HCT116 (cell line): ENCODE measurements around the gene KBTBD3. TPM values are rescaled to one million over a fixed set of nuclear protein-coding genes. Genes with fewer than 3 reads are reported as not detected.

Source experiments
- ATAC-seq: fragments of 200-7000 bp; cut with Tn5 transposase; 2 replicates; pipeline ENCODE4 v1.9.1; 2020; ENCODE audit warnings: mild to moderate bottlenecking, moderate library complexity
- BruUV-seq: library from RNA; stranded (reverse); fragments of 400-500 nt; replicated peaks from 2 replicates; lab custom pipeline; 2021; lab: Mats Ljungman, UMichigan
- CTCF ChIA-PET: fragments of 300-600 bp; sonication (Branson Sonifier 250); formaldehyde crosslinking; loops from one replicate; lab custom pipeline; 2021; ENCODE audit warnings: antibody characterized with exemption; lab: Charles Lee
- POLR2A ChIA-PET: fragments of 300-600, 350-600 bp; sonication (Branson Sonifier 250); formaldehyde crosslinking; loops from one replicate; lab custom pipeline; 2021; ENCODE audit warnings: antibody characterized with exemption; lab: Charles Lee
- RAD21 ChIA-PET, 2 experiments: fragments of 300-600 bp; sonication (Branson Sonifier 250); formaldehyde crosslinking; loops; one replicate each; lab custom pipeline; 2023; ENCODE audit warnings: low total read pairs in 2 of 2; ENCODE audit not compliant: uncharacterized antibody in 2 of 2, unreplicated experiment in 2 of 2, low non-redundant PET in 1 of 2; lab: Charles Lee
- DNase-seq: peaks from one replicate; pipeline ENCODE4 v3.0.0-alpha.2; 2010; ENCODE audit warnings: low read depth, low spot score
- H2AFZ ChIP-seq: fragments of 200-600 bp; shearing (Covaris generic), sonication (generic); 2 replicates; pipeline ENCODE4 v1.6.1; 2017; ENCODE audit warnings: low read depth, mixed run types, mixed read lengths, antibody characterized with exemption, low read length; ENCODE audit not compliant: poor library complexity, severe bottlenecking
- H3K27ac ChIP-seq: 2 replicates; pipeline ENCODE4 v1.5.1; 2012; ENCODE audit warnings: low read depth, low read length
- H3K27me3 ChIP-seq: fragments of 200-600 bp; sonication (generic); 2 replicates; pipeline ENCODE4 v1.6.1; 2016; ENCODE audit warnings: mixed run types, low read length, mixed read lengths; ENCODE audit not compliant: insufficient read depth
- H3K36me3 ChIP-seq, 2 experiments: fragments of 200-500 bp in 1 of 2; fragments of 200-600 bp in 1 of 2; sonication (Bioruptor generic) in 1 of 2; sonication (generic) in 1 of 2; 2 replicates each; pipeline versions ENCODE4 v1.5.1 to v1.6.1; 2014 to 2016; ENCODE audit warnings: low read length in 2 of 2, inconsistent platforms in 1 of 2, mixed read lengths in 1 of 2, mixed run types in 1 of 2; ENCODE audit not compliant: insufficient read depth in 2 of 2, control insufficient read depth in 1 of 2
- H3K4me1 ChIP-seq, 2 experiments: fragments of 200-600 bp in 1 of 2; sonication (generic) in 1 of 2; 2 replicates each; pipeline versions ENCODE4 v1.5.1 to v1.6.1; 2012 to 2017; ENCODE audit warnings: low read length in 2 of 2, inconsistent platforms in 1 of 2, mild to moderate bottlenecking in 1 of 2, mixed read lengths in 1 of 2, mixed run types in 1 of 2, moderate library complexity in 1 of 2; ENCODE audit not compliant: insufficient read depth in 2 of 2, control insufficient read depth in 1 of 2
- H3K4me2 ChIP-seq: fragments of 200-600 bp; sonication (generic); 2 replicates; pipeline ENCODE4 v1.6.1; 2017; ENCODE audit warnings: mixed run types, low read length, mixed read lengths
- H3K4me3 ChIP-seq, 2 experiments: fragments of 200-600 bp in 1 of 2; sonication (generic) in 1 of 2; replicated peaks in 1 of 2; 2 replicates each; pipeline ENCODE4 v1.5.1; 2011 to 2016; ENCODE audit warnings: low read length in 2 of 2, control low read depth in 1 of 2, low read depth in 1 of 2, mild to moderate bottlenecking in 1 of 2, mixed read lengths in 1 of 2, mixed run types in 1 of 2
- H3K79me2 ChIP-seq: fragments of 200-600 bp; sonication (generic); 2 replicates; pipeline ENCODE4 v1.6.1; 2017; ENCODE audit warnings: mild to moderate bottlenecking, mixed run types, low read length, moderate library complexity, mixed read lengths; ENCODE audit not compliant: insufficient read depth
- H3K9ac ChIP-seq: fragments of 200-600 bp; sonication (generic); 2 replicates; pipeline ENCODE4 v1.6.1; 2016; ENCODE audit warnings: low read length, mixed read lengths
- H3K9me2 ChIP-seq: fragments of 200-600 bp; sonication (generic), shearing (Covaris generic); 2 replicates; pipeline ENCODE4 v1.6.1; 2017; ENCODE audit warnings: mixed run types, mild to moderate bottlenecking, moderate library complexity; ENCODE audit not compliant: insufficient read depth
- H3K9me3 ChIP-seq, 2 experiments: fragments of 200-500 bp in 1 of 2; fragments of 200-600 bp in 1 of 2; sonication (Bioruptor generic) in 1 of 2; sonication (generic) in 1 of 2; 2 replicates each; pipeline ENCODE4 v1.6.1; 2014 to 2017; ENCODE audit warnings: low read length in 2 of 2, mixed read lengths in 2 of 2, inconsistent platforms in 1 of 2, low read depth in 1 of 2, mild to moderate bottlenecking in 1 of 2, mixed run types in 1 of 2, moderate library complexity in 1 of 2; ENCODE audit not compliant: control insufficient read depth in 1 of 2, insufficient read depth in 1 of 2
- H4K20me1 ChIP-seq: fragments of 200-600 bp; sonication (generic), shearing (Covaris generic); 2 replicates; pipeline ENCODE4 v1.6.1; 2017; ENCODE audit warnings: mixed run types, mild to moderate bottlenecking, moderate library complexity; ENCODE audit not compliant: insufficient read depth
- ATF3 ChIP-seq: IDR thresholded peaks from 2 replicates; pipeline ENCODE4 v1.6.1; 2012
- CBX3 ChIP-seq: IDR thresholded peaks from 2 replicates; pipeline ENCODE4 v1.6.1; 2012; ENCODE audit warnings: low read depth
- CTCF ChIP-seq, 3 experiments: fragments of 200-600 bp in 1 of 3; sonication (generic) in 1 of 3; IDR thresholded peaks in 2 of 3; conservative IDR thresholded peaks in 1 of 3; 2 replicates each; pipeline ENCODE4 v1.5.1; 2012 to 2017; ENCODE audit warnings: low read depth in 2 of 3, low read length in 2 of 3, antibody characterized with exemption in 1 of 3, borderline replicate concordance in 1 of 3, control low read depth in 1 of 3, mild to moderate bottlenecking in 1 of 3, mixed read lengths in 1 of 3, mixed run types in 1 of 3, moderate library complexity in 1 of 3; ENCODE audit not compliant: insufficient read depth in 1 of 3
- EGR1 ChIP-seq: IDR thresholded peaks from 2 replicates; pipeline ENCODE4 v1.6.1; 2012; ENCODE audit warnings: low read depth
- ELF1 ChIP-seq: IDR thresholded peaks from 2 replicates; pipeline ENCODE4 v1.6.1; 2012; ENCODE audit warnings: low read depth, borderline replicate concordance
- EZH2 ChIP-seq: fragments of 200-600 bp; sonication (generic); IDR thresholded peaks from 2 replicates; pipeline ENCODE4 v1.6.1; 2017; ENCODE audit warnings: antibody characterized with exemption, mixed run types
- EZH2phosphoT487 ChIP-seq: fragments of 200-600 bp; IDR thresholded peaks from 2 replicates; pipeline ENCODE4 v1.6.1; 2018; ENCODE audit warnings: antibody characterized with exemption, borderline replicate concordance
- FOSL1 ChIP-seq: IDR thresholded peaks from 2 replicates; pipeline ENCODE4 v1.6.1; 2012; ENCODE audit warnings: low read depth
- JUND ChIP-seq: IDR thresholded peaks from 2 replicates; pipeline ENCODE4 v1.6.1; 2012
- POLR2A ChIP-seq: IDR thresholded peaks from 2 replicates; pipeline ENCODE4 v1.7.0; 2011; ENCODE audit warnings: borderline replicate concordance; ENCODE audit not compliant: insufficient read depth, insufficient read length; ENCODE audit errors: extremely low read depth
- POLR2AphosphoS5 ChIP-seq: IDR thresholded peaks from 2 replicates; pipeline ENCODE4 v1.6.1; 2011; ENCODE audit warnings: mild to moderate bottlenecking, low read depth, low read length, moderate library complexity
- RAD21 ChIP-seq: IDR thresholded peaks from 2 replicates; pipeline ENCODE4 v1.6.1; 2012; ENCODE audit warnings: low read depth, mild to moderate bottlenecking
- SIN3A ChIP-seq: IDR thresholded peaks from 2 replicates; pipeline ENCODE4 v1.6.1; 2012; ENCODE audit warnings: low read depth
- SP1 ChIP-seq: IDR thresholded peaks from 2 replicates; pipeline ENCODE4 v1.6.1; 2012; ENCODE audit warnings: low read depth
- TCF7L2 ChIP-seq: IDR thresholded peaks from 2 replicates; pipeline ENCODE4 v1.7.0; 2011; ENCODE audit warnings: borderline replicate concordance, inconsistent platforms; ENCODE audit not compliant: insufficient read depth, insufficient read length; ENCODE audit errors: extremely low read depth
- YY1 ChIP-seq: IDR thresholded peaks from 2 replicates; pipeline ENCODE4 v1.6.1; 2011; ENCODE audit warnings: low read length, low read depth, moderate library complexity, mild to moderate bottlenecking; ENCODE audit not compliant: insufficient replicate concordance; ENCODE audit errors: extremely low read depth
- ZFX ChIP-seq: fragments of 450-650 bp; IDR thresholded peaks from 2 replicates; pipeline ENCODE4 v1.6.1; 2017
- ZNF274 ChIP-seq: fragments of 200-500 bp; sonication (Bioruptor generic); IDR thresholded peaks from 2 replicates; pipeline ENCODE4 v1.6.1; 2014; ENCODE audit warnings: mild to moderate bottlenecking, low read depth, low read length, inconsistent platforms
- intact Hi-C: fragments of 100-400 bp; cut with micrococcal nuclease; formaldehyde crosslinking; loops from 2 replicates; pipeline ENCODE4 v1.10.0; 2022
- total RNA-seq: library from RNA; stranded (reverse); gene quantifications from one replicate; pipeline ENCODE4 v1.2.1, GENCODE V29; 2021; ENCODE audit not compliant: unreplicated experiment

Gene KBTBD3
- total RNA-seq, 1 experiment from 2014 or later, result 10.4 TPM

- Histone ChIP-seq H3K27me3 (no peaks in the 10 kb centered on the region), H3K9ac (no peak overlapping the region), H3K4me3 (no peak overlapping the region), H3K4me1 (no peaks in the 10 kb centered on the region), H3K9me3 (no peaks in the 10 kb centered on the region), H3K4me2 (no peak overlapping the region), H3K36me3 (peaks cover 34 to 37% of the 10 kb centered on the region in 2 experiments), H2AFZ (no peak overlapping the region), H4K20me1 (peaks cover 19% of the 10 kb centered on the region), H3K79me2 (peaks cover 66% of the 10 kb centered on the region), H3K27ac (no peak overlapping the region), H3K9me2 (no peaks in the 10 kb centered on the region)
- BruUV-seq, result no TSS peak
- ChIA-PET CTCF (no interaction called here), RAD21 (no interaction called here), POLR2A (no interaction called here)
- DNase-seq (no peak), ATAC-seq (no peak)
- intact Hi-C loops, result no loop called here
- TF ChIP-seq ELF1 (no peak), EZH2 (no peak), CBX3 (no peak), POLR2AphosphoS5 (no peak), ZNF274 (no peak), RAD21 (no peak), YY1 (no peak), POLR2A (no peak)
These were observed 15.3 kb upstream of the KBTBD3 start for GRCh38 chr11:106092446-106092845.

GRCh38 chr11:106091480-106092123 is 14.5 kb upstream of the KBTBD3 start:
- Histone ChIP-seq H3K4me1 (no peaks in the 10 kb centered on the region), H2AFZ (no peak overlapping the region), H3K36me3 (peaks cover 27 to 28% of the 10 kb centered on the region in 2 experiments), H3K9ac (no peak overlapping the region), H3K79me2 (peaks cover 75% of the 10 kb centered on the region), H3K4me3 (no peak overlapping the region), H3K27ac (no peak overlapping the region), H3K4me2 (no peak overlapping the region), H3K9me2 (no peaks in the 10 kb centered on the region), H4K20me1 (peaks cover 21% of the 10 kb centered on the region), H3K9me3 (no peaks in the 10 kb centered on the region), H3K27me3 (no peaks in the 10 kb centered on the region)
- ATAC-seq (no peak), DNase-seq (no peak)
- intact Hi-C loops, result no loop called here
- ChIA-PET RAD21 (no interaction called here), POLR2A (interaction anchor here (1.0 kb wide), 1 partner anchor 15 kb away, joined by 3 read pairs; the partner anchor contains the start of genes AASDHPPT and KBTBD3), CTCF (interaction anchor here (1.2 kb wide), 1 partner anchor 65 kb away, joined by 3 read pairs; no protein-coding TSS in a partner anchor)
- no TSS peak for BruUV-seq
- no peak for TF ChIP-seq EGR1
- TF ChIP-seq POLR2A, result no peak
- no peak for TF ChIP-seq TCF7L2
- TF ChIP-seq RAD21, result no peak
- no peak for TF ChIP-seq FOSL1
- TF ChIP-seq ZFX, result no peak
- no peak for TF ChIP-seq SP1
- TF ChIP-seq ZNF274, result no peak
- no peak for TF ChIP-seq JUND
- TF ChIP-seq ATF3, result no peak
- no peak for TF ChIP-seq EZH2phosphoT487
- no peak for TF ChIP-seq CTCF (IDR thresholded peaks at IDR 0.05 in 2 of 3, conservative IDR thresholded peaks at IDR 0.05 in 1 of 3; ENCODE audit: borderline replicate concordance in 1 of 3, insufficient read depth in 1 of 3, low read depth in 2 of 3, low read length in 2 of 3)
- no peak for TF ChIP-seq SIN3A
- TF ChIP-seq YY1, result no peak
